Transverse colon (tissue), 4 donors: ENCODE data around the gene YPEL4. TPM values are rescaled to one million over a fixed set of nuclear protein-coding genes. Genes with fewer than 3 reads are reported as not detected.
A peak's percentile ranks its signal among the peaks of the same experiment; 100 is the strongest.

Source experiments
- DNase-seq: peaks from one replicate; pipeline ENCODE4 v3.0.0-alpha.2; 2019
- H3K27ac ChIP-seq, 4 donors: fragments of 200-600 bp; sonication (generic); 2 replicates each; pipeline ENCODE4 v1.5.1; 2016 to 2018; ENCODE audit warnings: inconsistent platforms in 4 of 4
- H3K27me3 ChIP-seq: fragments of 200-600 bp; sonication (generic); 2 replicates; pipeline ENCODE4 v1.5.1; 2017; ENCODE audit warnings: inconsistent platforms
- H3K36me3 ChIP-seq, 4 donors: fragments of 200-600 bp; sonication (generic); 2 replicates each; pipeline ENCODE4 v1.5.1; 2017 to 2019; ENCODE audit warnings: inconsistent platforms in 4 of 4
- H3K4me1 ChIP-seq, 4 donors: fragments of 200-600 bp; sonication (generic); 2 replicates each; pipeline ENCODE4 v1.5.1; 2017 to 2020; ENCODE audit warnings: inconsistent platforms in 4 of 4
- H3K4me3 ChIP-seq, 4 donors: fragments of 200-600 bp; sonication (generic); 1 replicate in 1 of 4; 2 replicates in 3 of 4; pipeline versions ENCODE4 v1.5.1 to v1.6.1; 2017 to 2019; ENCODE audit warnings: inconsistent platforms in 4 of 4
- H3K9me3 ChIP-seq, 2 donors: fragments of 200-600 bp; sonication (generic); 2 replicates each; pipeline ENCODE4 v1.5.1; 2017 to 2019; ENCODE audit warnings: inconsistent platforms in 2 of 2
- CTCF ChIP-seq, 5 experiments: fragments of 200-600 bp in 3 of 5; fragments of 450-650 bp in 2 of 5; sonication (generic) in 3 of 5; IDR thresholded peaks; 1 replicate in 2 of 5; 2 replicates in 3 of 5; pipeline ENCODE4 v1.5.1; 2016 to 2017; ENCODE audit warnings: antibody characterized with exemption in 5 of 5, inconsistent platforms in 3 of 5, mild to moderate bottlenecking in 2 of 5, moderate library complexity in 1 of 5
- EP300 ChIP-seq: sonication (generic); formaldehyde crosslinking; IDR thresholded peaks from one replicate; pipeline ENCODE4 v1.6.1; 2017; ENCODE audit warnings: antibody characterized with exemption, low read depth
- POLR2A ChIP-seq: fragments of 450-650 bp; IDR thresholded peaks from one replicate; pipeline ENCODE4 v1.6.1; 2016; ENCODE audit warnings: antibody characterized with exemption, mild to moderate bottlenecking, moderate library complexity
- POLR2AphosphoS5 ChIP-seq, 3 donors: sonication (generic); formaldehyde crosslinking; IDR thresholded peaks; one replicate each; pipeline ENCODE4 v1.6.1; 2016; ENCODE audit warnings: antibody characterized with exemption in 3 of 3
- WGBS, 2 donors: methylation state at CpG; one replicate each; pipeline ENCODE4 v1.1.5; 2018; ENCODE audit warnings: low coverage in 1 of 2; 5-methylcytosine and 5-hydroxymethylcytosine counted together
- in situ Hi-C, 4 donors: fragments of 200-750 bp; cut with MboI; loops; one replicate each; pipeline versions ENCODE4 v1.15.0 to v1.15.1; 2017; ENCODE audit warnings: low sequenced_read_pairs in 3 of 4, low pct_ligation_motif_present in 1 of 4, low pct_unique_long_range_greater_than_20kb in 1 of 4
- intact Hi-C: fragments of 100-400 bp; cut with DNase I; formaldehyde crosslinking; loops from one replicate; pipeline ENCODE4 v1.15.1; 2023; ENCODE audit warnings: low total_unique reads
- total RNA-seq, 4 donors: library from RNA; depleted of rRNA; stranded (reverse); fragments of >200 nt; gene quantifications; one replicate each; pipeline ENCODE4 v1.1.0, GENCODE V29; 2016

Gene YPEL4
- total RNA-seq, 4 donors from 2014 or later: 0.68 to 0.95 TPM; not detected in 2

GRCh38 chr11:57640068-57640800 is 9.5 kb downstream of the YPEL4 start:
- DNase-seq: no peak
- Histone ChIP-seq H3K27me3 (peaks cover 29% of the 10 kb centered on the region), H3K4me3 (peak overlapping the region in 1 of 4 donors; percentile 8), H3K36me3 (no peaks in the 10 kb centered on the region), H3K27ac (peak overlapping the region in 2 of 4 donors; percentile 83 to 86), H3K4me1 (peaks cover 4 to 44% (median 29%) of the 10 kb centered on the region in 4 donors), H3K9me3 (no peaks in the 10 kb centered on the region)
- WGBS, 2 donors: 60 to 70% methylated on average over 2 to 9 of the region's 9 CpGs
- TF ChIP-seq EP300 (no peak), POLR2AphosphoS5 (IDR thresholded peaks at IDR 0.05) (no peak), POLR2A (no peak), CTCF (IDR thresholded peaks at IDR 0.05) (no peak)
- intact Hi-C loops (no loop called here), in situ Hi-C loops (loop anchor here (5.0 to 25.0 kb wide), 5 partner anchors 68 to 303 kb away; partner anchors contain the start of genes P2RX3 (in 2 of the 4), RTN4RL2 (in 2 of the 4), SSRP1 (in 2 of the 4) and UBE2L6 (in 1 of the 4))

- TF ChIP-seq POLR2AphosphoS5 (IDR thresholded peaks at IDR 0.05) (no peak), EP300 (no peak), POLR2A (no peak), CTCF (IDR thresholded peaks at IDR 0.05) (no peak)
- intact Hi-C loops: no loop called here
- DNase-seq: no peak
- Histone ChIP-seq H3K27ac (peak overlapping the region in 2 of 4 donors; percentile 83 to 86), H3K36me3 (no peaks in the 10 kb centered on the region), H3K4me3 (peak overlapping the region in 2 of 4 donors; percentile 57 to 74), H3K9me3 (no peaks in the 10 kb centered on the region), H3K27me3 (peaks cover 28% of the 10 kb centered on the region), H3K4me1 (peaks cover 1 to 36% (median 22%) of the 10 kb centered on the region in 4 donors)
- in situ Hi-C loops: loop anchor here (5.0 to 25.0 kb wide), 6 partner anchors 65 to 302 kb away; partner anchors contain the start of genes P2RX3 (in 2 of the 4), RTN4RL2 (in 2 of the 4), SSRP1 (in 2 of the 4) and UBE2L6 (in 1 of the 4)
- WGBS, 2 donors: 39% methylated on average over 14 of the region's 15 CpGs; no CpG with 5 or more reads in 1 of the 2 donors
Measured at GRCh38 chr11:57639321-57640067, 10.2 kb downstream of the YPEL4 start.

- intact Hi-C loops (no loop called here), in situ Hi-C loops (loop anchor here in 3 of 4 donors (10.0 to 25.0 kb wide), 3 partner anchors 64 to 302 kb away; partner anchors contain the start of genes P2RX3 (in 2 of the 3), RTN4RL2 (in 2 of the 3) and SSRP1 (in 2 of the 3))
- peaks cover 0 to 35% (median 21%) of the 10 kb centered on the region in 4 donors for H3K4me1 ChIP-seq
- 8% methylated on average over 19 of the region's 19 CpGs; no CpG with 5 or more reads in 1 of the 2 donors for WGBS, 2 donors
- no peaks in the 10 kb centered on the region for H3K36me3 ChIP-seq
- no peak for DNase-seq
- peak overlapping the region; percentile 51 to 74 (median 58) for H3K4me3 ChIP-seq
- peaks cover 34% of the 10 kb centered on the region for H3K27me3 ChIP-seq
- TF ChIP-seq POLR2A: no peak
- TF ChIP-seq POLR2AphosphoS5 (IDR thresholded peaks at IDR 0.05): no peak
- TF ChIP-seq CTCF (IDR thresholded peaks at IDR 0.05): no peak
- TF ChIP-seq EP300: no peak
- H3K9me3 ChIP-seq: no peaks in the 10 kb centered on the region
- peak overlapping the region; percentile 71 to 86 (median 80) for H3K27ac ChIP-seq
Measured at GRCh38 chr11:57638811-57639320, 10.8 kb downstream of the YPEL4 start.
